ENCODE results near the gene PARP8. TPM values are rescaled to one million over a fixed set of nuclear protein-coding genes. Genes with fewer than 3 reads are reported as not detected.

The PARP8 gene
- total RNA-seq, 1 experiment from 2014 or later: 0.07 TPM

DNA sequence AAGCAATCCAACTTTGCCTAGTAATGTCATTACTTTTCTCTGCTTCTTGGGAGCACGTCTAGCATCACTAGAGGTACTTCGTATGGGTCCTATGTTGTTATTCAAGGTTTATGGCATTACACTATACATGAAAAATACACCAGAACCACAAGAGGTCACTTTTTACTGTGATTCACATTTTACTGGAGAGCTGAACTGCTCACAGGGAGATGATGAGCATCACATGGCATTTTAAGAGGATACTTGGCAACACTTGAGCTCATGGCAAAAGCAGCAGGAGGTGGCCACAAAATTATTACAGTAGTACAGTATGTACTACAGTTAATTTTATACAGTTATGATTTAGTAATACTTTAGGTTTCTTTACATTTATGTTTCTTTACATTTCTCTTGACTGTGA lies 223.4 kb downstream of the PARP8 start:
- no peaks in the 10 kb centered on the region for H3K9me3 ChIP-seq (ENCODE audit: low read length)
- no peak overlapping the region for H3K4me3 ChIP-seq (ENCODE audit: low read length)
- ChIA-PET POLR2A (ENCODE audit: unreplicated experiment) (no interaction called here), CTCF (no interaction called here)
- no peaks in the 10 kb centered on the region for H3K27me3 ChIP-seq (ENCODE audit: low read length)
- no peaks in the 10 kb centered on the region for H3K36me3 ChIP-seq (ENCODE audit: low read depth, low read length)
- DNase-seq (no peak), ATAC-seq (no peak)
- TF ChIP-seq EZH2 (IDR thresholded peaks at IDR 0.05; ENCODE audit: low read length, unreplicated experiment): no peak
- TF ChIP-seq, protein P1, sequence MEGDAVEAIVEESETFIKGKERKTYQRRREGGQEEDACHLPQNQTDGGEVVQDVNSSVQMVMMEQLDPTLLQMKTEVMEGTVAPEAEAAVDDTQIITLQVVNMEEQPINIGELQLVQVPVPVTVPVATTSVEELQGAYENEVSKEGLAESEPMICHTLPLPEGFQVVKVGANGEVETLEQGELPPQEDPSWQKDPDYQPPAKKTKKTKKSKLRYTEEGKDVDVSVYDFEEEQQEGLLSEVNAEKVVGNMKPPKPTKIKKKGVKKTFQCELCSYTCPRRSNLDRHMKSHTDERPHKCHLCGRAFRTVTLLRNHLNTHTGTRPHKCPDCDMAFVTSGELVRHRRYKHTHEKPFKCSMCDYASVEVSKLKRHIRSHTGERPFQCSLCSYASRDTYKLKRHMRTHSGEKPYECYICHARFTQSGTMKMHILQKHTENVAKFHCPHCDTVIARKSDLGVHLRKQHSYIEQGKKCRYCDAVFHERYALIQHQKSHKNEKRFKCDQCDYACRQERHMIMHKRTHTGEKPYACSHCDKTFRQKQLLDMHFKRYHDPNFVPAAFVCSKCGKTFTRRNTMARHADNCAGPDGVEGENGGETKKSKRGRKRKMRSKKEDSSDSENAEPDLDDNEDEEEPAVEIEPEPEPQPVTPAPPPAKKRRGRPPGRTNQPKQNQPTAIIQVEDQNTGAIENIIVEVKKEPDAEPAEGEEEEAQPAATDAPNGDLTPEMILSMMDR (conservative IDR thresholded peaks at IDR 0.05; ENCODE audit: low read depth, low read length): no peak
- TF ChIP-seq EZH2phosphoT487 (IDR thresholded peaks at IDR 0.05; ENCODE audit: borderline replicate concordance, low read length): no peak
- no peak overlapping the region for H3K27ac ChIP-seq (ENCODE audit: low read length)
- no peaks in the 10 kb centered on the region for H3K79me2 ChIP-seq (ENCODE audit: low read length)
- no peaks in the 10 kb centered on the region for H3F3A ChIP-seq (ENCODE audit: low read length, unreplicated experiment)
- no peak overlapping the region for H3K9ac ChIP-seq (ENCODE audit: low read length)
- BruUV-seq (replicated peaks): no TSS peak
- intact Hi-C loops (cut with micrococcal nuclease): no loop called here
- H4K20me1 ChIP-seq (ENCODE audit: low read length): no peaks in the 10 kb centered on the region
- H3K9me2 ChIP-seq (replicated peaks; ENCODE audit: low read length): no peaks in the 10 kb centered on the region
- no peak overlapping the region for H3K4me2 ChIP-seq (ENCODE audit: low read length)
- H3K4me1 ChIP-seq (ENCODE audit: insufficient read depth, low read length): no peaks in the 10 kb centered on the region
- H2AFZ ChIP-seq (ENCODE audit: low read length): no peak overlapping the region

Other genes starting within 250 kb of the PARP8 start
- 5.4 and 5.6 TPM in 2 replicates for gene EMB, start 225.3 kb upstream of the PARP8 start, total RNA-seq (2014; rRNA removed)

All from PC-3 (cell line).